ENCODE data around the gene CYB5R2.

Gene CYB5R2

DNA sequence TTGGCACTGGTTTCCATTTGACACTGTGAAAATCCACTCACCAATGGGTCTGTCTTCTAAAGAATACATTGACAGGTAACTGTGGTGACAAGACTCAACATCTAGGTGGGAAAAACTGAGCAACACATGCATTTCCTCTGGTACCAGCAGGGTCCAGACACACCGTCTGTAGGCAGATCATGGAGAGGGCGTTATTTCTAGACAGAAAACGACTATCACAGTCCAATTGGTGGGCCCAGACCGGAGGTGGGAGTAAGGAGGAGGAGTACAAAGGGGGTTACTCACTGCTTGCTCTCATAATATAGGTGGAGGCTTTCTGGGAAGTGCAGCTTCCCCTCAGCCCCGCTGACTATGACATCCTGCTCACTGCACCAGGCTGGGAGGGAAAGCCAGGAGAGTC is 23.1 kb upstream of the CYB5R2 start:
- H2BK5ac ChIP-seq (ENCODE audit: low read depth, low read length, poor library complexity, severe bottlenecking), result no peak overlapping the region
- no peak overlapping the region for H3K14ac ChIP-seq (ENCODE audit: low read length in 2 of 2)
- no peak overlapping the region for H4K91ac ChIP-seq (ENCODE audit: low read length)
- 65% methylated on average over 5 of the region's 5 CpGs for WGBS
- H3K9me3 ChIP-seq (ENCODE audit: control insufficient read depth, low read length), result no peaks in the 10 kb centered on the region
- H3K27ac ChIP-seq (ENCODE audit: low read length, poor library complexity, severe bottlenecking), result no peak overlapping the region
- no peak overlapping the region for H3K4ac ChIP-seq (ENCODE audit: low read depth in 1 of 2, low read length in 2 of 2)
- peaks cover 22 to 39% of the 10 kb centered on the region in 2 experiments for H3K27me3 ChIP-seq (ENCODE audit: control insufficient read depth in 1 of 2, insufficient read depth in 1 of 2, low read length in 2 of 2)
- no peak overlapping the region for H4K8ac ChIP-seq (ENCODE audit: low read length)
- H2BK15ac ChIP-seq (ENCODE audit: low read depth, poor library complexity, severe bottlenecking), result no peak overlapping the region
- H3K23ac ChIP-seq (ENCODE audit: low read length in 2 of 2), result no peak overlapping the region
- no peak overlapping the region for H2AFZ ChIP-seq (ENCODE audit: low read depth, low read length)
- H2AK5ac ChIP-seq (ENCODE audit: low read length, severe bottlenecking), result no peak overlapping the region
- no peak overlapping the region for H3K4me2 ChIP-seq (ENCODE audit: low read length, poor library complexity, severe bottlenecking)
- no peaks in the 10 kb centered on the region for H3K79me1 ChIP-seq (replicated peaks; ENCODE audit: low read length, poor library complexity, severe bottlenecking)
- DNase-seq, result no peak
- H3K4me1 ChIP-seq (ENCODE audit: control insufficient read depth, insufficient read depth, low read depth, low read length), result no peaks in the 10 kb centered on the region
- H3K36me3 ChIP-seq (ENCODE audit: control insufficient read depth in 1 of 2, insufficient read depth in 2 of 2, low read depth in 1 of 2, low read length in 2 of 2), result no peaks in the 10 kb centered on the region
- no peak overlapping the region for H3K18ac ChIP-seq (ENCODE audit: low read depth in 1 of 2, low read length in 2 of 2)
- no peak overlapping the region for H3K4me3 ChIP-seq (ENCODE audit: insufficient read depth in 1 of 2, low read depth in 1 of 2, low read length in 2 of 2)
- no peak overlapping the region for H3K9ac ChIP-seq (ENCODE audit: low read length)
- no peak overlapping the region for H2BK120ac ChIP-seq (ENCODE audit: low read depth, low read length)
- H2BK12ac ChIP-seq (ENCODE audit: low read length in 2 of 2), result no peak overlapping the region

- H4K8ac ChIP-seq (ENCODE audit: low read length), result no peak overlapping the region
- no peaks in the 10 kb centered on the region for H3K36me3 ChIP-seq (ENCODE audit: control insufficient read depth in 1 of 2, insufficient read depth in 2 of 2, low read depth in 1 of 2, low read length in 2 of 2)
- peaks cover 20 to 39% of the 10 kb centered on the region in 2 experiments for H3K27me3 ChIP-seq (ENCODE audit: control insufficient read depth in 1 of 2, insufficient read depth in 1 of 2, low read length in 2 of 2)
- no peak overlapping the region for H3K4me2 ChIP-seq (ENCODE audit: low read length, poor library complexity, severe bottlenecking)
- no peak overlapping the region for H2AFZ ChIP-seq (ENCODE audit: low read depth, low read length)
- H3K4me1 ChIP-seq (ENCODE audit: control insufficient read depth, insufficient read depth, low read depth, low read length), result no peaks in the 10 kb centered on the region
- no peak overlapping the region for H3K9ac ChIP-seq (ENCODE audit: low read length)
- no peaks in the 10 kb centered on the region for H3K9me3 ChIP-seq (ENCODE audit: control insufficient read depth, low read length)
- H2AK5ac ChIP-seq (ENCODE audit: low read length, severe bottlenecking), result no peak overlapping the region
- no peak overlapping the region for H3K4ac ChIP-seq (ENCODE audit: low read depth in 1 of 2, low read length in 2 of 2)
- peak overlapping the region in 1 of 2 experiments; percentile 36 for H3K4me3 ChIP-seq (ENCODE audit: insufficient read depth in 1 of 2, low read depth in 1 of 2, low read length in 2 of 2)
- H2BK12ac ChIP-seq (ENCODE audit: low read length in 2 of 2), result no peak overlapping the region
- H3K27ac ChIP-seq (ENCODE audit: low read length, poor library complexity, severe bottlenecking), result no peak overlapping the region
- H3K14ac ChIP-seq (ENCODE audit: low read length in 2 of 2), result no peak overlapping the region
- no peak overlapping the region for H2BK15ac ChIP-seq (ENCODE audit: low read depth, poor library complexity, severe bottlenecking)
- no peak overlapping the region for H3K18ac ChIP-seq (ENCODE audit: low read depth in 1 of 2, low read length in 2 of 2)
- peak; percentile 8 for DNase-seq
- H2BK120ac ChIP-seq (ENCODE audit: low read depth, low read length), result no peak overlapping the region
- no peak overlapping the region for H3K23ac ChIP-seq (ENCODE audit: low read length in 2 of 2)
- WGBS, result 92% methylated on average over 3 of the region's 3 CpGs
- no peak overlapping the region for H4K91ac ChIP-seq (ENCODE audit: low read length)
- no peaks in the 10 kb centered on the region for H3K79me1 ChIP-seq (replicated peaks; ENCODE audit: low read length, poor library complexity, severe bottlenecking)
- H2BK5ac ChIP-seq (ENCODE audit: low read depth, low read length, poor library complexity, severe bottlenecking), result no peak overlapping the region
Observed at GRCh38 chr11:7694235-7694634, 20.9 kb upstream of the CYB5R2 start.

DNA sequence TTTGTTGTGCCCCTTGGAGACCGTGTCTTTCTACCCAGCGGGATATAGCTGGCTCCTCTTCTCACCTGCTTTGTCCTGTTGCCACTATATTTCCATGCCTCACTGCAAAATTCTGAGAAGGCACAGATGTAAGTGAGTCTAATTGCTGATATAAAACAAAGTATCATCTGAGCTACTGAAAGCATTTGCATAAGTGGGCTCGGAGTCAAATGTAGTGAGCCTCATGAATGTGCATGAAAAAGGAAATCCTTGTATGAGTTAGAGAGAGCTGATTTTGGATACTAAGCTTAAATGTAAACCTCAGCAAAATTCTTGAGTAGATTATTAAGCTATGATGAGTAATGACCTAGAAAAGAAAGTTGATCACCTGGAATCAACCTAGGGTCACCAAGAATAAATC is 19.1 kb upstream of the CYB5R2 start:
- H3K79me1 ChIP-seq (replicated peaks; ENCODE audit: low read length, poor library complexity, severe bottlenecking), result no peaks in the 10 kb centered on the region
- no peak overlapping the region for H2AFZ ChIP-seq (ENCODE audit: low read depth, low read length)
- 87% methylated on average over 3 of the region's 3 CpGs for WGBS

DNA sequence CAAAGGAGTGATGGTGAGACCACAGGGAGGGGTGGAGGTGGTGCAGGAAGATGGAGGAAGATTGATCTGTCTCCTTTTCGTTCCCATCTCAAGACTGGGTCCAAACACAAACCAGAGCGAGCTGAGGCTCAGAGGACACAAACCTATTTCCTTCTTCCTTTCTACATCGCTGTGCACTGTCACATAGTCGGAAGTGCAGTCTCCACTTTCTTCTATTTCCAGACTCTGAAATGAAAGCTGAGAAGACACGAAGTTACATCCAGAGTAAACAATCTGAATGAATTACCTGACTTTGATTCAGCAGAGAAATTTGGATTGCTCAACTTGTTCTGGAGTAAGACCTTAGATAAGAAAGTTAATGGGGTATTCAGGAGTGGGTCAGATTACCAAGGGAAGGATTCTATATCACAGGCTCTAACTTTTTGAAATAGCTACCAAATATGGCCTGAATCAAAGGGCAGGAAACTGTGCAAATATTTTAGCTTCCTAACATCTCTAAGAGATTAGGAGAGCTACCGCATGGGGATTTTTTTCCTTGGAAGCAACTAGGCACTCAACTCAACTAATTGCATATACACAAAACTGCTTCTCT is 18.6 kb upstream of the CYB5R2 start:
- Histone ChIP-seq H2BK15ac (ENCODE audit: low read depth, poor library complexity, severe bottlenecking) (no peak overlapping the region), H3K9me3 (ENCODE audit: control insufficient read depth, low read length) (no peaks in the 10 kb centered on the region), H3K4me2 (ENCODE audit: low read length, poor library complexity, severe bottlenecking) (no peak overlapping the region), H3K4me1 (ENCODE audit: control insufficient read depth, insufficient read depth, low read depth, low read length) (no peaks in the 10 kb centered on the region), H3K4ac (ENCODE audit: low read depth in 1 of 2, low read length in 2 of 2) (no peak overlapping the region), H3K14ac (ENCODE audit: low read length in 2 of 2) (no peak overlapping the region), H3K9ac (ENCODE audit: low read length) (no peak overlapping the region), H4K91ac (ENCODE audit: low read length) (no peak overlapping the region), H3K79me1 (replicated peaks; ENCODE audit: low read length, poor library complexity, severe bottlenecking) (no peaks in the 10 kb centered on the region), H2BK12ac (ENCODE audit: low read length in 2 of 2) (no peak overlapping the region), H3K36me3 (ENCODE audit: control insufficient read depth in 1 of 2, insufficient read depth in 2 of 2, low read depth in 1 of 2, low read length in 2 of 2) (no peaks in the 10 kb centered on the region), H2AK5ac (ENCODE audit: low read length, severe bottlenecking) (no peak overlapping the region), H3K4me3 (ENCODE audit: insufficient read depth in 1 of 2, low read depth in 1 of 2, low read length in 2 of 2) (no peak overlapping the region), H3K18ac (ENCODE audit: low read depth in 1 of 2, low read length in 2 of 2) (no peak overlapping the region), H4K8ac (ENCODE audit: low read length) (no peak overlapping the region), H2BK120ac (ENCODE audit: low read depth, low read length) (no peak overlapping the region), H2AFZ (ENCODE audit: low read depth, low read length) (no peak overlapping the region), H3K23ac (ENCODE audit: low read length in 2 of 2) (no peak overlapping the region), H3K27ac (ENCODE audit: low read length, poor library complexity, severe bottlenecking) (no peak overlapping the region), H3K27me3 (ENCODE audit: control insufficient read depth in 1 of 2, insufficient read depth in 1 of 2, low read length in 2 of 2) (peaks cover 20 to 33% of the 10 kb centered on the region in 2 experiments), H2BK5ac (ENCODE audit: low read depth, low read length, poor library complexity, severe bottlenecking) (no peak overlapping the region)
- DNase-seq, result no peak
- 76% methylated on average over 6 of the region's 6 CpGs for WGBS

More for the DNA sequence above, 19.1 kb upstream of the CYB5R2 start:
- Histone ChIP-seq H3K4me2 (ENCODE audit: low read length, poor library complexity, severe bottlenecking) (no peak overlapping the region), H3K9ac (ENCODE audit: low read length) (no peak overlapping the region), H4K8ac (ENCODE audit: low read length) (no peak overlapping the region), H2BK12ac (ENCODE audit: low read length in 2 of 2) (no peak overlapping the region), H3K4ac (ENCODE audit: low read depth in 1 of 2, low read length in 2 of 2) (no peak overlapping the region), H3K27me3 (ENCODE audit: control insufficient read depth in 1 of 2, insufficient read depth in 1 of 2, low read length in 2 of 2) (peaks cover 20 to 33% of the 10 kb centered on the region in 2 experiments), H3K36me3 (ENCODE audit: control insufficient read depth in 1 of 2, insufficient read depth in 2 of 2, low read depth in 1 of 2, low read length in 2 of 2) (no peaks in the 10 kb centered on the region), H2BK15ac (ENCODE audit: low read depth, poor library complexity, severe bottlenecking) (no peak overlapping the region), H3K14ac (ENCODE audit: low read length in 2 of 2) (no peak overlapping the region), H3K23ac (ENCODE audit: low read length in 2 of 2) (no peak overlapping the region), H2BK5ac (ENCODE audit: low read depth, low read length, poor library complexity, severe bottlenecking) (no peak overlapping the region), H3K27ac (ENCODE audit: low read length, poor library complexity, severe bottlenecking) (no peak overlapping the region), H2AK5ac (ENCODE audit: low read length, severe bottlenecking) (no peak overlapping the region), H3K18ac (ENCODE audit: low read depth in 1 of 2, low read length in 2 of 2) (no peak overlapping the region), H3K4me3 (ENCODE audit: insufficient read depth in 1 of 2, low read depth in 1 of 2, low read length in 2 of 2) (no peak overlapping the region), H3K9me3 (ENCODE audit: control insufficient read depth, low read length) (no peaks in the 10 kb centered on the region), H2BK120ac (ENCODE audit: low read depth, low read length) (no peak overlapping the region), H4K91ac (ENCODE audit: low read length) (no peak overlapping the region), H3K4me1 (ENCODE audit: control insufficient read depth, insufficient read depth, low read depth, low read length) (no peaks in the 10 kb centered on the region)
- no peak for DNase-seq

All from mesenchymal stem cell (in vitro differentiated cells and primary cell).